H1 (cell line): ENCODE measurements around the gene RIMBP2. TPM values are rescaled to one million over a fixed set of nuclear protein-coding genes. Genes with fewer than 3 reads are reported as not detected.

Experiments
- CHD7 ChIP-seq: fragments of 300-600 bp; sonication (generic); IDR thresholded peaks from 2 replicates; pipeline ENCODE4 v1.7.1; 2012; ENCODE audit warnings: low read length, moderate library complexity, mild to moderate bottlenecking, inconsistent platforms; ENCODE audit not compliant: insufficient replicate concordance
- GABPA ChIP-seq: IDR thresholded peaks from 2 replicates; pipeline ENCODE4 v1.6.1; 2011; ENCODE audit warnings: mild to moderate bottlenecking, low read length, moderate library complexity, borderline replicate concordance; ENCODE audit not compliant: insufficient read depth
- JUN ChIP-seq: IDR thresholded peaks from 2 replicates; pipeline ENCODE4 v1.6.1; 2011; ENCODE audit warnings: low read depth, mild to moderate bottlenecking, improper control_type of control experiment, low read length
- MAX ChIP-seq: IDR thresholded peaks from 2 replicates; pipeline ENCODE4 v1.6.1; 2012; ENCODE audit warnings: inconsistent platforms
- POLR2A ChIP-seq, 2 experiments: IDR thresholded peaks; 1 replicate in 1 of 2; 2 replicates in 1 of 2; pipeline ENCODE4 v1.6.1; 2011; ENCODE audit warnings: low read depth in 2 of 2, low read length in 2 of 2, mild to moderate bottlenecking in 2 of 2; ENCODE audit errors: control extremely low read depth in 1 of 2
- TAF1 ChIP-seq: IDR thresholded peaks from 2 replicates; pipeline ENCODE4 v1.6.1; 2011; ENCODE audit warnings: mild to moderate bottlenecking, low read depth, low read length
- polyA plus RNA-seq, 7 experiments: library from polyadenylated mRNA; depleted of rRNA in 3 of 7; stranded (reverse) in 5 of 7; unstranded in 2 of 7; fragments of >200 nt in 5 of 7; fragments of 200-250 nt in 2 of 7; gene quantifications; 1 replicate in 5 of 7; 2 replicates in 1 of 7; 4 replicates in 1 of 7; pipeline versions ENCODE4 v1.2.1 to v1.2.3, GENCODE V29; 2011 to 2013; ENCODE audit warnings: missing spikeins in 2 of 7, mixed read lengths in 2 of 7
- total RNA-seq: library from RNA; stranded (reverse); fragmentation: NEBNext Ultra II Directional; extraction: Animal tissue kit (Norgen Biotek cat#: 25700); gene quantifications from 2 replicates; pipeline ENCODE4 v1.2.1, GENCODE V29; 2021

The RIMBP2 gene
- total and polyA plus RNA-seq, 2 of the 8 experiments (the other 6 are each of a cell fraction or from before 2014, with no cell fraction given) = 0.18 to 0.65 TPM

GRCh38 chr12:130509454-130509853 lies 206.6 kb downstream of the RIMBP2 start (continued):
- TF ChIP-seq CHD7 = no peak
- TF ChIP-seq TAF1 = no peak
- no peak for TF ChIP-seq GABPA
- no peak for TF ChIP-seq MAX
- no peak for TF ChIP-seq JUN
- TF ChIP-seq POLR2A (IDR thresholded peaks at IDR 0.05; ENCODE audit: control extremely low read depth in 1 of 2, low read depth in 2 of 2, low read length in 2 of 2) = no peak
